CD4-positive, alpha-beta T cell treated with Interleukin-2 at 100 ng/mL for 4 hours (primary cell): ENCODE measurements around the gene ZFYVE21.

Experiments
- DNase-seq: peaks from one replicate; pipeline ENCODE4 v3.0.0-alpha.2; 2020; ENCODE audit warnings: low spot score

The ZFYVE21 gene

DNA sequence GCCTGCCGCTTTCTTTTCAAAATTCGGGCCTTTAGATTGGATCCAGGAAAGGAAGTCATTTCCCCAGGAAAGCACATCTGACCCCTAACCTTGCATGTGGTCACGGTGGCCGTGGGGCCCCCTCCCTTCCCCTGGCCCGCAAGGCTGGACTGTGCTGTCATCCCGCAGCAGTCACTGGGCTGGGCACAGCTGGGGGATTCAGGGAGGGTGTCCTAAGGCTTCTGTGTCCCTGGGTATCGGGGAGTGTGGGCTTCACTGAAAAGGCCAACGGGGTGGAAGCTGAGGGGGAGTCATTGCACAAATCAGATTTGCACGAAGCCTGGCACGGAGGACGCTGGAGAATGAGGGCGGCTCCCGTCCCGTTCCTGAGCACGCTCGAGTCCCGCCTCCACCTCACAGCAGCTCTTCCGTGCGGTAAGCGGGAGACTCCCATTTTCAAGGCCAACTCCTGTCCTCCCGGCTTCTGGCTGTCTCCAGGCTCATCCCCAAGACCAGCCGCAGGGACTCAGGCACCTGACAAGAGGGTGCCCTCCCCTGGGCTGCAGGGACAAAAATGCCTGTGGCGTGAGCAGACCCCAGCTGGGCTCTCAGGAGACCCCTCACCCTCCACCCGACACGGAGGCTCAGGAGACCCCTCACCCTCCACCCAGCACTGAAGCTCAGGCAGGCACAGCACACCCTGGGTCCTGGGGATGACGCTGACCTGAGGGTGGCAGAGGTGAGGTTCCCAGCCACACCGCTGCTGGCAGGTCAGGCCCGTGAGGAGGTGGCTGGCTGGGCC, 9.9 kb upstream of the ZFYVE21 start:
- no peak for DNase-seq

- no peak for DNase-seq
Observed at GRCh38 chr14:103706551-103707328, 8.9 kb upstream of the ZFYVE21 start.

- no peak for DNase-seq
Observed at GRCh38 chr14:103707329-103708263, 8.0 kb upstream of the ZFYVE21 start.

- DNase-seq: no peak
Observed at GRCh38 chr14:103708750-103709187, 6.8 kb upstream of the ZFYVE21 start.

DNA sequence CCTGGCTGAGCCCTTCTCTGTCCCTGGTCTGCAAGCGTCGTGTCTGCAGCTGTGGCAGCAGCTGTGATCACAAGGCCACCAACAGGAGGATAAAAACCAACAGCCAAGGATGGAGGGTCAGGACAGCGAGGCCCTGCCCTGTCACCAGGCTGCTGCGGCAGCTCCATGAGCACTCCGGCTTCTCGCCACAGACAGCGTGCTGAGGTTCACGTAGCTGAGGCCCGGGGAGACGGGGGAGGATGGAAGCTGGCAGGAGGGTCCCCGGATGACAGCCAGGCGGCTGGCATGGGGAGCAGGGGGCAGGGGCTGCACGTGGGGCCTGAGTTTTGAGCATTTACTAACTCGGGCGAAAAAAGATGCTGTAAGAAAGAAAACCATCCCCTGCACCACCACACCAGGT, 5.8 kb upstream of the ZFYVE21 start:
- no peak for DNase-seq

DNA sequence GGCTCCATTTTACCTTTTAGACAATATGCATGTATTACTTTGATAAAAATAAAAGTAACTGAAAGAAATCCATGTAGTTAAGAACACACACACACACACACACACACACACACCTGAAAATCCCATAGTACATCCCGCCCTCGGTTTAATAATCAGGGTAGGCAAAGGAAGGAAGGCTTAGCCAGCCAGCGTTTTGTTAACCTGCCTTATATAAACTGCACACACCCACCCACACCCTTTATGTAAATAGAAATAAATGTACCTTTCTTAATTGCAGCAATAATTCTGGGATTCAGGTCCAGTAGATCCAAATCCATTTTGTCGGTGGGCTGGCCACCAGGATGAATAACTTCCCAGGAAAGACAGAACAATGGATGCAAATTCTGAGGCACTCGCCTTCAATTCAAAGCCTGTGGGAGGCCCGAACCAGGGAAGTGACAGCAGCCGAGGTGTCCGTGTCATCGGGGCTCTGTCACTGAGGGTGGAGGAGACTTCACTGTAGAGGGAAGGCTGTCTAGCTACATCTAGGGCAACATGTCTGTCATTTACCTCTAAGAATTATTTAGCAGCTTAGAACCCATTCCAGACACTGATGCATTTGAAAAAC, 4.7 kb upstream of the ZFYVE21 start:
- no peak for DNase-seq

- no peak for DNase-seq
Observed at GRCh38 chr14:103711516-103712431, 3.8 kb upstream of the ZFYVE21 start.

- no peak for DNase-seq
Observed at GRCh38 chr14:103712633-103713247, 2.9 kb upstream of the ZFYVE21 start.

DNA sequence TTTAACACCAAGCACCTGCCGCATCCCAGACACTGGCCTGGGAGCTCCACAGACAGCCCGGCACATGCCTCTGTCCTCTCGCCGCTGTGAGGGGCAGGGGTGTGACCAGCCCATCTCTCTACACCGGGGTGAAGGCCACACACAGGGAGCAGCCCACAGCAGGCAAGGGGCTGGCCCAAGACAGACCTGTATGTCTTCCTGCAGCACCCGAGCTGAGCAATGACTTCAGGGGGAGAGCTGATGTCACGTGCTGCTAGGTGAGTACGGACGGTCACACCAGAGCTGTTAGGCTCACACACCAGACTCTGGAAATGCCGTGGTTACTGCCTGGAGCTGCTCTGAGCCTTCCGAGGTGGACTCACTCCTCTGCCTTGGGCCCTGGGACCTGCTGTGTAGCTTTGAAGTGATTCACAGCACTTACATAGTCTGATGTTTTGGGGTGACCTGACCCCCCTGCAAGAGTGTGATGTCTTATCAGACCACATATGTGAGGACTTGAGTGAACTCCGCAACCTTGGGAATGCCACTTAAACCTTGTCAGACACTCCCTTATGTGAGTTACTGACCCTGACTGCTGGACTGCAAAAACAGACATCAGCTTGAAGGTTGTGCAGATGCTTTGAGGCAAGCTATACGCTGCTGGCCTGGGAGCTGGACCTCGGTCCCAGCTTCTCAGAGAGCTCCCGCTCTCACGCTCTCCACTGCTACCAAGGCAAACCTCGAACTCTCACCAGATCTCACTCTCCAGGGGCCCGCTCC, 2.1 kb upstream of the ZFYVE21 start:
- DNase-seq: no peak

DNA sequence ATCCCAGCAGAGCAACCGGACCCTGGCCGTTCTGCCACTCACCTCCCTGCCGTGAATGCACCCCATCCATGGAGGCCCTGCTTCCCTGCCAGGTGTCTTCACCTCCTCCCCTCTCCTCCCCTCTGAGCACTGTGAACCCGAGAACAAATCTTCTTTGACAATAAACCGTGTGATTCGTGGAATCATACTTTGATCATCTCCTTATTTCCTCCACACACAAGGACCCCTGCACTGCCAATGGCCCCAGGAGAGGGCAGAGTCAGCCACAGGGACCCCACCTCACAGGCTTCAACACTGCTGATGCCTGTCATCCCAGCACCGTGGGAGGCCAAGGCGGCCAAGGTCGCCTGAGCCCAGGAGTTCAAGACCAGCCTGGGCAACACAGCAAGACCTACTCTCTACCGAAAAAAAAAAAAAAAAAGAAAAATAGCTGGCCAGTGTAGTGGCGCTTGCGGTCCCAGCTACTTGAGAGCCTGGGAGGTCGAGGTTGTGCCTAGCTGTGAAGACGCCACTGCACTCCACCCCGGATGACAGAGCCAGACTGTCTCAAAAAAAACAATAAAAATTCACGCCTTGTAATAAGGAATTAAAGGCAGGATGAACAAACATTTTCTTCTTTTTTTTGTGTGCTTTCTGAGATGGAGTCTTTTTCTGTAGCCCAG, 1.4 kb upstream of the ZFYVE21 start:
- no peak for DNase-seq

DNA sequence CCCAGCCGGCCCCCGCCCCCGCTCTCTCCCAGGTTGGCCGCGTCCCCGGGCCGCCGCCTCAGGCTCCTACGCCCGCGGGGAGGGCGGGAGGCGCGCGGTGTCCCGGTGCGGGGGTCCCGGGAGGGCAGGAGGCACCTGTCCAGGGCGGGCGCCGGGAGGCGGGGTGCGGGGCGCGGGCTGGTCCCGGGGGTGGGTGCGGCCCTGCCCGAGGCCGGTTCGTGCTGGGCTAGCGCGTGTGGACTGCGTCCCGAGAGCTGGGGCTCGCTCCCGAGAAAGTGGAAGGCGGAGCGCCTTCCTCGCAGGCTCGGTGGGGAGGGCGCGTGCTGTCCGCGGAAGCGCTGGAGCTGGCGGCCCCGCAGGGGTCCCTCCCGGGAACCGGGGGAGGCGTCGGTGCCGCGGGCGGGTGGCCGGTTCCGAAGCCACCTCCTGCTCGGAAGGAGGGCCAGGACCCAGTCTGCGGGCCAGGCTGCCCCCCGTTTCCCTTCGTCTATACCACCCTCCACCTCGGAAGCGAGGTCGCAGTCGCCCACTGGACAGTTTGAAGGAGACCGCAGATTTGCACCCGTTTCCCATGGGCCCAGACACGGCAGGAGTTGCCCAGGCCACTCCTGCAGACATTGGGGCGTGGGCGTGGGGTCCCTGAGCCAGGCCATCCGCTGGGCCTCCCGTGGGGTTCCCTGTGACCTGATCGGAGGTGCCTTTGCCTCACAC, 636 bp downstream of the ZFYVE21 start:
- no peak for DNase-seq

- DNase-seq: no peak
Observed at GRCh38 chr14:103716899-103717411, 1.3 kb downstream of the ZFYVE21 start.

GRCh38 chr14:103718572-103718971, 3.0 kb downstream of the ZFYVE21 start:
- DNase-seq: no peak

DNA sequence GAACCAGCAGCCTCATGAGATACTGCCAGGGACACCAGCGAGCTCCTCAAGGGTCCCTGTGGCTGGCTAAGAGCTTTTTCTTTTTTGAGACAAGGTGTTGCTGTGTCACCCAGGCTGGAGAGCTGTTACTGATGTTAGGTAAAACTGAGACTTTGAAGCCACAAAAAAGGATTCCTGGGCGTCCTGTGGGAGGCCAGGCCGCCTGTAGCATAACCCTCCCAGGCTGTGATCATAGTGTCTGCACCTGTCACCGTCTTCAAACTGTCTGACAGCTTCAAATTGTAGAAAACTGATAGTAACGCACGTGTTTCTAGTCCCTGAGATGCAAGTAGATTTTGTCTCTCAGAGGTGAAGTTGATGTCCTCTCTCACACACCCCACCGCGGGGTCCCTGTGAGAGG, 4.1 kb downstream of the ZFYVE21 start:
- DNase-seq: no peak

DNA sequence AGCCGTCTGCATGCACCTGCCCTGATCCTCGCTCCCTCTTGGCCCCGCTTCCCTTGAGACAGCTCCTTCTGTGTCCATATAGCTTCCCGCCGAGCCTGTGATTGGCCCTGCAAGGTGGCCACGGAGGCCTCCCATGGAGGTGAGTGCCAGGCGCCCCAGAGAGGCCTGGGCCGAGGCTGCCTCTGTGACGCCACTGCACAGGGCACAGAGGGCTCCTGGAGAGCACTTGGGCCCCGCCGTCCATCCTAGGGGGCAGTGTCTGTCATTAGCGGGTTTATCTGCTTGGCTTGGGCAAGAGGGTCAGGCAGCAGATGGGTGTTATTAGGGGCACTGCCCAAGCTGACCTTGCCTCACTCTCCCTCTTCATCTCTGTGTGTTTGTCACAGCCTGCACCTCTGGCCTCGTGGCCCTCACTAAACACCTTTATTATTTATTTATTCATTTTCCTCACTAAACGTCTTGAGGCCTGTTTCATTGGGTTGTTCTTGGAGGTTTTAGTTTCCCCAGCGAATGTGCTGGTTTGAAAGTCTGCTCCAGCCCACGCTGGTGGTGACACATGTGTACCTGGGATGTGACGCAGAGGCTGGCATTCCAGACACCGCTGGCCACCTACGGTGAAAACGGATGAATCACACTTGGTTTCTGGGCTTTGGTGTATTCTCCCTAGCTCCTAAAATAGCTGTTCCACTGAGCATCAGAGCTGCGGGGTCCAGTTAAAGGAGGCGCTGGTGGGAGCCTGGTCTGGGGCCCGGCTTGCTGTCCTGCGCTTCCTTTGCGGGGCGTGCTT, 5.9 kb downstream of the ZFYVE21 start:
- DNase-seq: no peak

GRCh38 chr14:103723748-103724081, 8.1 kb downstream of the ZFYVE21 start:
- no peak for DNase-seq

DNA sequence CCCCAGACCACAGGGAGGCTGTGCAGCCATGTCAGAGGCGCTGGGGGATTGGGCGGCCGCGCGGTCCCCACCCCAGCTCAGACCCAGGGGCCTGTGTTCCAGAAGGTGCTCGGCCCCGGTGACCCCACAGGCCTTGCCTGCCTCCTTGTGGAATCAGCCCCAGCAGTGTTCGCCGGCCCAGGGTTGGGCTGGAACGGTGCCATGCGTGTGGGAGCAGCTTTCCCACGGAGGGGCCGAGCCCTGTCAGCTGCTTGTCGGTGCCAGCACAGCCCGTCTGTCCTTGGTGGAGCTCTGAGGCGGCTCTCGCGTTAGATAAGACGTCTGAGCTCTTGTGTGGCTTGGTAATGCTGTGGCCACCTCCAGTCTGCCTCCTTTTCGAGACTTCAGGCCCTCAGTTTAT, 8.5 kb downstream of the ZFYVE21 start:
- no peak for DNase-seq
